ENCODE results near the gene EPAS1. TPM values are rescaled to one million over a fixed set of nuclear protein-coding genes. Genes with fewer than 3 reads are reported as not detected.
"Not testable (repeated sequence)": the region's sequence is repeated elsewhere in the genome, so short reads cannot be mapped to it uniquely, and the experiment has no call there.

The EPAS1 gene
- total RNA-seq, 1 donor from 2014 or later: 99.8 TPM

DNA sequence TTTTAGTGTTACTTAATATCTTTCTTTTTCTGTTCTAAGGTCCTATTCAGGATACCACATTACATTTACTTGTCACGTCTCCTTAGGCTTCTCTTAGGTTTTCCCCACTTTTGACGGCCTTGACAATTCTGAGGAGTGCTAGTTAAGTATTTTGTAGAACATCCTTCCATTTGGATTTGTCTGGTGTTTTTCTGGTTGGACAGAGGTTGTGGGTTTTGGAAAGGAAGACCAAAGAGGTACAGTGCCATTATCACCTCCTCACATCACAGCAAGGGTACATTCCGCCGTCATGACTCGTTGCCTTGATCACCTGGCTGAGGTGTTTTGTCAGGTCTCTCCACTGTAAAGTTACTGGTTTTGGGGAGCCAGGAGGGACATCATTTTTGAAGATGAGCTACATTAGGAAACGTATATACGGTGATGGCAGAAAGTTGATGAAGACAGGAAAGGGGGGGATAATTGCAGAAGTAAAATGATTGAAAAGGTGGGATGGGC, 93.7 kb downstream of the EPAS1 start:
- FAIRE-seq (no peak), DNase-seq (ENCODE audit: low read depth) (no peak)
- TF ChIP-seq CTCF (IDR thresholded peaks at IDR 0.05; ENCODE audit: insufficient read depth, low read length, severe bottlenecking): no peak
- H3K4me3 ChIP-seq (ENCODE audit: low read depth, low read length): no peak overlapping the region
- peaks cover 2% of the 10 kb centered on the region for H3K36me3 ChIP-seq (ENCODE audit: control insufficient read depth, insufficient read depth, low read length)
- H3K27me3 ChIP-seq (ENCODE audit: control insufficient read depth, insufficient read depth, low read length): no peaks in the 10 kb centered on the region

GRCh38 chr2:46392561-46393346, 95.5 kb downstream of the EPAS1 start:
- Histone ChIP-seq H3K4me3 (ENCODE audit: low read depth, low read length) (no peak overlapping the region), H3K36me3 (ENCODE audit: control insufficient read depth, insufficient read depth, low read length) (no peaks in the 10 kb centered on the region), H3K27me3 (ENCODE audit: control insufficient read depth, insufficient read depth, low read length) (no peaks in the 10 kb centered on the region)
- TF ChIP-seq CTCF (IDR thresholded peaks at IDR 0.05; ENCODE audit: insufficient read depth, low read length, severe bottlenecking): no peak
- no peak for FAIRE-seq
- DNase-seq (ENCODE audit: low read depth): no peak

DNA sequence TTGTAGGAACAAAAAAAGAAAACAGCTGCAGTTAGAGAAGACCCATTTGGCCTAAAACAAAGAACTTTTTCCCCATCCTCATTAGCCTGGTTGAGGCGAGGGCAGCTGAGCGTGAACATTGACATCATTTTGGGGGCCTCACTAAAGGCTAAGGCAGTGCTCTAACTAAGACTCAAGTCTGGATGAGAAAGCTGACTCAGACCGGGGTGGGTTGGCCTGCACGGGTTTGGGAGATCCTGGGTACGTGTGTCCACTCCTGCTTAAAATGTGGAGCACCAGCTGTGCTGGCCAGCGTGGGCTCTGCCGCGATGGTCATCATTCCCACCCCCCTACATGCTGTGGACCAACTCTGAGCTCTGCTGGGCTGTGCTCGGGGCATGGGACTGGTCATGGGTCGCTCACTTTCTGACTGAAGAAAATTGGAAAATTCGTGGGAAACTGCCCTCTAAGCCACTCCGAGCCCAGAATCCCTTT, 96.2 kb downstream of the EPAS1 start:
- H3K36me3 ChIP-seq (ENCODE audit: control insufficient read depth, insufficient read depth, low read length): no peaks in the 10 kb centered on the region
- DNase-seq (ENCODE audit: low read depth): no peak
- no peak for FAIRE-seq

GRCh38 chr2:46393865-46394264, 96.7 kb downstream of the EPAS1 start:
- no peak for FAIRE-seq

More for the DNA sequence above, 96.2 kb downstream of the EPAS1 start:
- TF ChIP-seq CTCF (IDR thresholded peaks at IDR 0.05; ENCODE audit: insufficient read depth, low read length, severe bottlenecking): no peak
- Histone ChIP-seq H3K4me3 (ENCODE audit: low read depth, low read length) (no peak overlapping the region), H3K27me3 (ENCODE audit: control insufficient read depth, insufficient read depth, low read length) (no peaks in the 10 kb centered on the region)

GRCh38 chr2:46394649-46395510, 97.7 kb downstream of the EPAS1 start:
- no peak for TF ChIP-seq CTCF (IDR thresholded peaks at IDR 0.05; ENCODE audit: insufficient read depth, low read length, severe bottlenecking)
- Histone ChIP-seq H3K36me3 (ENCODE audit: control insufficient read depth, insufficient read depth, low read length) (no peaks in the 10 kb centered on the region), H3K27me3 (ENCODE audit: control insufficient read depth, insufficient read depth, low read length) (no peaks in the 10 kb centered on the region), H3K4me3 (ENCODE audit: low read depth, low read length) (no peak overlapping the region)
- DNase-seq (ENCODE audit: low read depth) (no peak), FAIRE-seq (no peak)

More at GRCh38 chr2:46393865-46394264, 96.7 kb downstream of the EPAS1 start:
- H3K36me3 ChIP-seq (ENCODE audit: control insufficient read depth, insufficient read depth, low read length): no peaks in the 10 kb centered on the region
- no peaks in the 10 kb centered on the region for H3K27me3 ChIP-seq (ENCODE audit: control insufficient read depth, insufficient read depth, low read length)
- no peak for TF ChIP-seq CTCF (IDR thresholded peaks at IDR 0.05; ENCODE audit: insufficient read depth, low read length, severe bottlenecking)
- H3K4me3 ChIP-seq (ENCODE audit: low read depth, low read length): no peak overlapping the region
- no peak for DNase-seq (ENCODE audit: low read depth)

GRCh38 chr2:46395730-46396129, 98.5 kb downstream of the EPAS1 start:
- DNase-seq (ENCODE audit: low read depth); FAIRE-seq; H3K36me3 ChIP-seq (ENCODE audit: control insufficient read depth, insufficient read depth, low read length); H3K27me3 ChIP-seq (ENCODE audit: control insufficient read depth, insufficient read depth, low read length); H3K4me3 ChIP-seq (ENCODE audit: low read depth, low read length): not testable (repeated sequence)

Measured in bronchial epithelial cell (primary cell).